ENCODE results near the gene EEF1AKMT3.

GRCh38 chr12:57795354-57795753 is 22.9 kb downstream of the EEF1AKMT3 start:
- TF ChIP-seq L3MBTL2 (IDR thresholded peaks at IDR 0.05) (no peak), POLR2A (conservative IDR thresholded peaks at IDR 0.05) (no peak), POLR2AphosphoS5 (IDR thresholded peaks at IDR 0.05; ENCODE audit: control insufficient read depth, insufficient read depth, low read depth, low read length) (no peak), E2F1 (CRISPR knock-in tag; IDR thresholded peaks at IDR 0.05) (no peak), ZBTB34 (CRISPR knock-in tag; IDR thresholded peaks at IDR 0.05) (no peak), CTCF (IDR thresholded peaks at IDR 0.05 in 2 of 3, conservative IDR thresholded peaks at IDR 0.05 in 1 of 3; ENCODE audit: insufficient read depth in 2 of 3, low read depth in 1 of 3, low read length in 3 of 3) (no peak)

All from K562 (cell line).